ENCODE measurements around the gene PTPA.

PTPA gene

GRCh38 chr9:129143031-129143927 is 32.1 kb downstream of the PTPA start:
- H3K27ac ChIP-seq = peak overlapping the region; percentile 99

DNA sequence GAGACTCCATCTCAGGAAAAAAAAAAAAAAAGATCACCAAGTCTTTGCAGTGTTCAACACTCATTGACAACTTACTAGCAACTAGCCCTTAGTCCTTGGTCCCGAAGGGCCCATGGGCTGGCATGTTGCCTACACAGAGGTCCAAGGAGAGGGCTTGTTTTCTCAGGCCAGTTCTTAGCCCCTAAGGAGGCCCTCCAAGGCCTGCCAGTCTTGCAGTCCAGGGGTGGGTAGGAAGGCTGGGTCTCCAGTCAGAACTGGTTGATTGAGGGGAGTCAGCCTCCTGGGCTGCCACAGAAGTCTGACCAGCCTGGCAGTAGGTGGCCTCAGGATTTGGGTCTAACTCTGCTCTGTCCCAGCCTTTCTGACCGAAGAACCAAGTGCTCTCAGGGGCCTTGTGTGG is 34.1 kb downstream of the PTPA start:
- 0 out of 2 replicates have a peak overlapping the region, but pooled peaks have one; percentile 25 for H3K27ac ChIP-seq
- no peak for TF ChIP-seq CTCF (IDR thresholded peaks at IDR 0.05)
- no peak for TF ChIP-seq ZFX (IDR thresholded peaks at IDR 0.05; ENCODE audit: borderline replicate concordance)

More at GRCh38 chr9:129143031-129143927, 32.1 kb downstream of the PTPA start:
- TF ChIP-seq ZFX (IDR thresholded peaks at IDR 0.05; ENCODE audit: borderline replicate concordance) = no peak
- peak; percentile 92 for TF ChIP-seq CTCF (IDR thresholded peaks at IDR 0.05)

DNA sequence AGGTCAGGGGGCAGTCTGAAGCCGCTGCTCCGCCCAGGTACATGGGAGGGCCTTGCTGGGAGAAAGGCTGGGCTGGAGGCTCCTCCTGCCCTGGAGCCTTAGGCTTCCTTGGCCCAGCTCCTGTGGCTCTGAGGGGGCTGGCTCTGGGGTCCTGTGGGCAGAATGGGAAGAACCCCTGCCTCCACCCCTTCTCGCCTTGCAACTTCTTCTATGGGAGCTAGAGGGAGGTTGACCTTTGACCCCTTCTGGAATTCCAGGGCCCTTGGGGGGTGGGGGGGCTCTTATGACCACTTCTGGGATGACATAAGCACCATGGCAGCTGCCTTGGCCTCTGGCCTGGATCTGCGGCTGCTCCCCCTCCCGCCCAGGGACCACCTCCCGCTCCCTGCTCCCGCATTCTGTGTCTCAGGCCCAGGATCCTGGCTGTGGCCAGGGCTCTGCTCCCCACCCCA is 34.7 kb downstream of the PTPA start:
- no peak for TF ChIP-seq ZFX (IDR thresholded peaks at IDR 0.05; ENCODE audit: borderline replicate concordance)
- TF ChIP-seq CTCF (IDR thresholded peaks at IDR 0.05) = no peak
- 0 out of 2 replicates have a peak overlapping the region, but pooled peaks have one; percentile 25 for H3K27ac ChIP-seq

DNA sequence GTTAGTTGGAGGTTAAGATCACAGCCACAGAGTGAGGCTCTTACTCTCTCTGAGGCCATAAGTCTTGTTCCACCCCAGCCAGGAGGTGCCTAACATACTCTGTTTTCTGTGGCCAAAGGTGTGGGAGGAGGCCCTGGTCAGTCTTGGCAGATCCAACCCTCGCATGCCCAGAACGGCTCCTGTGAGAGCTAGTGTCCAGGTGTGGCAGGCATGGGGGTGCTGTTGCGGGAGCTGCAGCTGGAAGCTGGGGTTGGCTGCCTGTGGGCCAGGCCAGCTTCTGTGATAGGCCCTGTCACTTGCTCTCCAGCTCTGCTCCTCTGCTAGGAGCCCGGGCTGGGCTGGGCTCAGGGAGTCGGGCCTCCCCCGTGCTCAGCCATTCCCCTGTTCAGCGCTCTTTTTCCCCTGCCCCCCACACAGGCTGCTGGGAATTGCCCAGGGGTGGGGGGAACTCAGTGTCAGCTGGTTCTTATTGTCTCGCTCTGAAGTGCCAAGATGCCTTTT is 35.3 kb downstream of the PTPA start:
- no peak for TF ChIP-seq CTCF (IDR thresholded peaks at IDR 0.05)
- no peak for TF ChIP-seq ZFX (IDR thresholded peaks at IDR 0.05; ENCODE audit: borderline replicate concordance)
- H3K27ac ChIP-seq = 0 out of 2 replicates have a peak overlapping the region, but pooled peaks have one; percentile 25

DNA sequence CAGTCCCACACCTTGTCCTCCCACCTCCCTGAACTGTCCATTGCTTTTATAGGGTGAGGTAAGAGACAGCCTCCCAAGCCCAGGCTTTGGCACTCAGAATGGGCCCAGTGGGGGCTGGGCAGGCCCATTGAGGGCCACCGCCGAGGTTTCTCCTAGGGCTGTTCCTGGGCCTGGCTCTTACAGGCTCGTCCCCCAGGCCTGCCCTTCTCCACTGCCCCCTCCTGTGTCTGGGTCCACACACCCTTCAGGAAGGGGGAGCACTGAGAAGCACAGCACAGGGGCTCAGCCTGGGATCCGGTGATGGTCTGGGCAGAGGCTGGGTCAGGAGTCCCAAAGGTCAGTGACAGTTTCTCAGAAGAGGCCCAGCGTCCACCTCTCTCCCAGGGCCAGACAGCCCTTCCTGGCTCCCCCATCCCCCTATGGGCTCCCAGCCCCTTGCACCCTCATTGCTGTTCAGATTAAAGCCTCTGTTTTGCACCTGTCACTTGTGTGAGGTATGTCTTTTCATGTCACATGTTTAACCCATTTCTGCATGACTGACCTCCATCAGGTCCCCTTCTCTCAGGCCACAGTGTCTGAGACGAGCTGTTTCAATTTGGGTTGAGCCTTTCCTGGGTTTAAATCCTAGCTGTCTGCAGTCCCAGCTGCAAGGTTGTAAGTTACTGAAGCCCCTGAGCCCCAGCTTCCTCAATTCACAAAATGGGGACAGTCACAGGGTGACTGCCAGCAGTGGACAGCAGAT is 37.4 kb downstream of the PTPA start:
- TF ChIP-seq CTCF (IDR thresholded peaks at IDR 0.05) (no peak), ZFX (IDR thresholded peaks at IDR 0.05; ENCODE audit: borderline replicate concordance) (no peak)
- no peak overlapping the region for H3K27ac ChIP-seq

- TF ChIP-seq CTCF (IDR thresholded peaks at IDR 0.05) (no peak), ZFX (IDR thresholded peaks at IDR 0.05; ENCODE audit: borderline replicate concordance) (no peak)
- H3K27ac ChIP-seq = no peak overlapping the region
These were observed 38.2 kb downstream of the PTPA start for GRCh38 chr9:129149442-129149841.
